HepG2 (cell line): ENCODE results near the gene ABI3BP. TPM values are rescaled to one million over a fixed set of nuclear protein-coding genes. Genes with fewer than 3 reads are reported as not detected.

ENCODE experiments used
- ATAC-seq: fragments of 200-7000 bp; cut with Tn5 transposase; 3 replicates; pipeline ENCODE4 v1.9.1; 2020; ENCODE audit warnings: mild to moderate bottlenecking, moderate library complexity
- BruUV-seq: library from RNA; stranded (reverse); fragments of 400-500 nt; replicated peaks from 2 replicates; lab custom pipeline; 2021; lab: Mats Ljungman, UMichigan
- CTCF ChIA-PET: fragments of 300-600 bp; formaldehyde crosslinking; extraction: SDS; loops from one replicate; lab custom pipeline; 2021; ENCODE audit warnings: low total read pairs, inconsistent platforms, low intra/inter-chr PET ratio; lab: Yijun Ruan, JAX
- POLR2A ChIA-PET: fragments of 350-600 bp; sonication (Branson Sonifier 250); formaldehyde crosslinking; loops from one replicate; lab custom pipeline; 2020; ENCODE audit warnings: antibody characterized with exemption, inconsistent platforms; lab: Yijun Ruan, JAX
- DNase-seq: peaks from one replicate; pipeline ENCODE4 v3.0.0-alpha.2; 2015; ENCODE audit warnings: low spot score
- FAIRE-seq: peaks from 3 replicates; lab custom pipeline; 2011; peaks lifted over from hg19 to GRCh38; lab: Jason Lieb, UNC
- H2AFZ ChIP-seq: one replicate; pipeline ENCODE4 v1.6.1; 2011; ENCODE audit warnings: low read length, inconsistent platforms
- H3K27ac ChIP-seq: fragments of 300-600 bp; 3 replicates; pipeline ENCODE4 v1.8.0; 2011; ENCODE audit warnings: mixed run types, mild to moderate bottlenecking, mixed read lengths, low read length, inconsistent platforms; ENCODE audit not compliant: insufficient read depth; ENCODE audit errors: extremely low read length
- H3K27me3 ChIP-seq, 2 experiments: fragments of 200-600 bp in 1 of 2; 2 replicates in 1 of 2; 3 replicates in 1 of 2; pipeline versions ENCODE4 v1.6.0 to v1.8.0; 2011; ENCODE audit warnings: low read length in 2 of 2, mild to moderate bottlenecking in 2 of 2, moderate library complexity in 2 of 2, inconsistent platforms in 1 of 2; ENCODE audit not compliant: insufficient read depth in 2 of 2, control insufficient read depth in 1 of 2
- H3K36me3 ChIP-seq, 2 experiments: fragments of 200-600 bp in 1 of 2; replicated peaks in 1 of 2; 2 replicates in 1 of 2; 3 replicates in 1 of 2; pipeline versions ENCODE4 v1.5.1 to v1.8.0; 2011; ENCODE audit warnings: low read length in 2 of 2, inconsistent platforms in 1 of 2; ENCODE audit not compliant: insufficient read depth in 2 of 2, control insufficient read depth in 1 of 2
- H3K4me1 ChIP-seq: 2 replicates; pipeline ENCODE4 v1.5.1; 2012; ENCODE audit warnings: low read length, inconsistent platforms; ENCODE audit not compliant: insufficient read depth
- H3K4me2 ChIP-seq: 2 replicates; pipeline ENCODE4 v1.6.0; 2011; ENCODE audit warnings: low read depth, low read length, inconsistent platforms
- H3K4me3 ChIP-seq, 3 experiments: fragments of 200-600 bp in 1 of 3; sonication (generic), shearing (Covaris generic) in 1 of 3; replicated peaks in 1 of 3; 2 replicates each; pipeline ENCODE4 v1.5.1; 2011 to 2016; ENCODE audit warnings: low read length in 3 of 3, inconsistent platforms in 2 of 3, low read depth in 2 of 3, mild to moderate bottlenecking in 2 of 3, control low read depth in 1 of 3, mixed read lengths in 1 of 3; ENCODE audit not compliant: insufficient read depth in 1 of 3
- H3K79me2 ChIP-seq: one replicate; pipeline ENCODE4 v1.6.1; 2011; ENCODE audit warnings: low read length, inconsistent platforms; ENCODE audit not compliant: insufficient read depth
- H3K9ac ChIP-seq: 2 replicates; pipeline ENCODE4 v1.6.0; 2011; ENCODE audit warnings: mild to moderate bottlenecking, low read depth, low read length, inconsistent platforms; ENCODE audit not compliant: insufficient read depth
- H3K9me3 ChIP-seq: 2 replicates; pipeline ENCODE4 v1.5.1; 2012; ENCODE audit warnings: mild to moderate bottlenecking, low read length
- H4K20me1 ChIP-seq: 2 replicates; pipeline ENCODE4 v1.6.0; 2011; ENCODE audit warnings: inconsistent platforms, mild to moderate bottlenecking, low read length, moderate library complexity; ENCODE audit not compliant: insufficient read depth
- FOXP1 ChIP-seq, 2 experiments: fragments of 450-650 bp in 1 of 2; IDR thresholded peaks; 2 replicates each; pipeline ENCODE4 v1.6.1; 2017 to 2018; ENCODE audit warnings: antibody characterized with exemption in 1 of 2
- MBD4 ChIP-seq: IDR thresholded peaks from 2 replicates; pipeline ENCODE4 v1.6.1; 2012; ENCODE audit warnings: low read length, inconsistent platforms, borderline replicate concordance
- NFE2 ChIP-seq: sonication (generic); formaldehyde crosslinking; IDR thresholded peaks from 2 replicates; pipeline ENCODE4 v1.4.0; 2020; ENCODE audit warnings: missing genetic modification reagents
- PAF1 ChIP-seq: IDR thresholded peaks from 2 replicates; pipeline ENCODE4 v1.6.1; 2016; ENCODE audit warnings: missing genetic modification reagents, missing compliant biosample characterization
- PRDM10 ChIP-seq: sonication (generic); formaldehyde crosslinking; IDR thresholded peaks from 2 replicates; pipeline ENCODE4 v1.4.0; 2020; ENCODE audit warnings: low read depth, missing genetic modification reagents
- PRPF4 ChIP-seq: fragments of 200-400 bp; formaldehyde crosslinking; IDR thresholded peaks from 2 replicates; pipeline ENCODE4 v1.6.1; 2016; ENCODE audit warnings: low read length, low read depth; ENCODE audit not compliant: poor library complexity, severe bottlenecking
- SKIL ChIP-seq: sonication (generic); formaldehyde crosslinking; IDR thresholded peaks from 2 replicates; pipeline ENCODE4 v1.8.0; 2022; ENCODE audit warnings: missing genetic modification reagents, mild to moderate bottlenecking, moderate library complexity, borderline replicate concordance
- SRSF4 ChIP-seq: fragments of 200-400 bp; formaldehyde crosslinking; IDR thresholded peaks from one replicate; pipeline ENCODE4 v1.6.1; 2018; ENCODE audit warnings: mild to moderate bottlenecking, low read depth, low read length, moderate library complexity; ENCODE audit not compliant: poor library complexity, severe bottlenecking
- ZBTB14 ChIP-seq: sonication (generic); formaldehyde crosslinking; IDR thresholded peaks from 2 replicates; pipeline ENCODE4 v1.4.0; 2020; ENCODE audit warnings: missing genetic modification reagents
- ZMYM4 ChIP-seq: sonication (generic); formaldehyde crosslinking; IDR thresholded peaks from 2 replicates; pipeline ENCODE4 v1.8.1; 2023; ENCODE audit warnings: mild to moderate bottlenecking, missing genetic modification reagents
- ZNF33A ChIP-seq: sonication (generic); formaldehyde crosslinking; IDR thresholded peaks from 2 replicates; pipeline ENCODE4 v1.5.1; 2020; ENCODE audit warnings: missing genetic modification reagents, mild to moderate bottlenecking, moderate library complexity, borderline replicate concordance
- ZNF343 ChIP-seq: sonication (generic); formaldehyde crosslinking; IDR thresholded peaks from 2 replicates; pipeline ENCODE4 v1.4.0; 2020; ENCODE audit warnings: mild to moderate bottlenecking, missing genetic modification reagents
- ZNF614 ChIP-seq: IDR thresholded peaks from 2 replicates; pipeline ENCODE4 v1.6.1; 2018; ENCODE audit warnings: missing biosample characterization, missing genetic modification reagents, inconsistent platforms, borderline replicate concordance
- WGBS: methylation state at CpG from one replicate; pipeline ENCODE4 v1.1.6; 2017; ENCODE audit warnings: low lambda C conversion rate; 5-methylcytosine and 5-hydroxymethylcytosine counted together
- in situ Hi-C: cut with HindIII; loops from 2 replicates; pipeline ENCODE4 v1.10.0; 2017; ENCODE audit warnings: low pct_unique_long_range_greater_than_20kb; ENCODE audit not compliant: extremely low pct_ligation_motif_present
- intact Hi-C: fragments of 100-400 bp; cut with micrococcal nuclease; formaldehyde crosslinking; loops from one replicate; pipeline ENCODE4 v1.10.0; 2022; ENCODE audit not compliant: unreplicated experiment
- polyA plus RNA-seq, 8 experiments: library from polyadenylated mRNA; depleted of rRNA in 3 of 8; stranded (reverse) in 7 of 8; unstranded in 1 of 8; fragments of >200 nt; fragmentation: Illumina TruSeq in 4 of 8; extraction: Trizol in 4 of 8; gene quantifications; 2 replicates each; pipeline versions ENCODE4 v1.2.1 to v1.2.3, GENCODE V29; 2011 to 2016; ENCODE audit warnings: low read depth in 4 of 8, missing spikeins in 1 of 8, mixed read lengths in 1 of 8; ENCODE audit not compliant: insufficient read depth in 1 of 8
- total RNA-seq, 5 experiments: library from RNA; depleted of rRNA; stranded (reverse); fragments of >200 nt; fragmentation: Illumina TruSeq; extraction: Trizol; gene quantifications; 2 replicates each; pipeline ENCODE4 v1.2.3, GENCODE V29; 2016; ENCODE audit warnings: low read depth in 1 of 5

ABI3BP gene
- total and polyA plus RNA-seq, 2 of the 13 experiments (the other 11 are each of a cell fraction or from before 2014, with no cell fraction given), result not detected

- FAIRE-seq, result no peak
- ATAC-seq, result no peak
- Histone ChIP-seq H3K4me3 (no peak overlapping the region), H2AFZ (no peak overlapping the region), H3K4me1 (peaks cover 19% of the 10 kb centered on the region), H3K36me3 (no peaks in the 10 kb centered on the region), H3K4me2 (no peak overlapping the region), H4K20me1 (no peaks in the 10 kb centered on the region; the same call in 1 of the 2 replicates), H3K9me3 (no peaks in the 10 kb centered on the region), H3K79me2 (no peaks in the 10 kb centered on the region), H3K27ac (no peak overlapping the region), H3K27me3 (peaks cover 0 to 12% of the 10 kb centered on the region in 2 experiments; a peak in 2 of 5 replicates), H3K9ac (no peak overlapping the region)
- ChIA-PET CTCF (no interaction called here), POLR2A (no interaction called here)
- no peak for TF ChIP-seq PRDM10 (CRISPR knock-in tag)
- TF ChIP-seq ZBTB14 (CRISPR knock-in tag), result no peak
- no peak for TF ChIP-seq SRSF4
- no peak for TF ChIP-seq FOXP1 (IDR thresholded peaks at IDR 0.05)
- no peak for TF ChIP-seq FOXP1 (CRISPR knock-in tag; IDR thresholded peaks at IDR 0.05)
- TF ChIP-seq ZMYM4 (CRISPR knock-in tag), result no peak
- no peak for TF ChIP-seq PAF1
- no peak for TF ChIP-seq ZNF33A (CRISPR knock-in tag)
- no peak for TF ChIP-seq PRPF4
- no peak for TF ChIP-seq NFE2 (CRISPR knock-in tag)
- no peak for TF ChIP-seq MBD4
- no peak for TF ChIP-seq ZNF343 (CRISPR knock-in tag)
- TF ChIP-seq ZNF614, result no peak
- no peak for TF ChIP-seq SKIL
- DNase-seq, result no peak
- in situ Hi-C loops, result no loop called here
- no TSS peak for BruUV-seq
- intact Hi-C loops, result loop anchor here (2.0 kb wide), 1 partner anchor 845 kb away; the partner anchor contains the start of gene ZBTB11
- 0% methylated on average over 2 of the region's 2 CpGs for WGBS
Measured at GRCh38 chr3:100831629-100832028, 161.6 kb downstream of the ABI3BP start.
